PC-9 (cell line): ENCODE results near the gene PELI3. TPM values are rescaled to one million over a fixed set of nuclear protein-coding genes. Genes with fewer than 3 reads are reported as not detected.

ENCODE experiments used
- BruUV-seq: library from RNA; stranded (reverse); fragments of 400-500 nt; replicated peaks from 2 replicates; lab custom pipeline; 2021; lab: Mats Ljungman, UMichigan
- CTCF ChIA-PET: fragments of 300-600 bp; sonication (Branson Sonifier 250); formaldehyde crosslinking; loops from one replicate; lab custom pipeline; 2022; ENCODE audit warnings: antibody characterized with exemption; lab: Charles Lee
- POLR2A ChIA-PET: fragments of 300-600 bp; sonication (Branson Sonifier 250); formaldehyde crosslinking; loops from one replicate; lab custom pipeline; 2022; ENCODE audit warnings: antibody characterized with exemption; ENCODE audit not compliant: unreplicated experiment; lab: Charles Lee
- DNase-seq, 2 experiments: peaks; one replicate each; pipeline versions ENCODE4 v3.0.0 to v3.0.0-alpha.2; 2015 to 2022; ENCODE audit warnings: mixed read lengths in 1 of 2
- H2AFZ ChIP-seq: fragments of 200-600 bp; sonication (generic); 2 replicates; pipeline ENCODE4 v1.8.1; 2017; ENCODE audit warnings: antibody characterized with exemption
- H3F3A ChIP-seq: fragments of 200-600 bp; sonication (generic); 2 replicates; pipeline ENCODE4 v1.8.1; 2017; ENCODE audit warnings: antibody characterized with exemption, mild to moderate bottlenecking, low read depth; ENCODE audit not compliant: insufficient read depth
- H3K27ac ChIP-seq: fragments of 200-600 bp; sonication (generic); 2 replicates; pipeline ENCODE4 v1.6.1; 2016; ENCODE audit warnings: mixed run types
- H3K27me3 ChIP-seq: fragments of 200-600 bp; sonication (generic); 2 replicates; pipeline ENCODE4 v1.6.1; 2016; ENCODE audit warnings: low read depth, mixed run types; ENCODE audit not compliant: insufficient read depth
- H3K36me3 ChIP-seq: fragments of 200-600 bp; sonication (generic); 2 replicates; pipeline ENCODE4 v1.6.1; 2016; ENCODE audit warnings: low read depth, mixed run types
- H3K4me1 ChIP-seq: fragments of 200-600 bp; sonication (generic); replicated peaks from 2 replicates; pipeline ENCODE4 v1.6.1; 2016; ENCODE audit warnings: mixed run types; ENCODE audit not compliant: insufficient read depth
- H3K4me2 ChIP-seq: fragments of 200-600 bp; sonication (generic); 2 replicates; pipeline ENCODE4 v1.6.1; 2017; ENCODE audit warnings: mixed run types
- H3K4me3 ChIP-seq: fragments of 200-600 bp; sonication (generic); 2 replicates; pipeline ENCODE4 v1.6.1; 2016; ENCODE audit warnings: mixed run types
- H3K79me2 ChIP-seq: fragments of 200-600 bp; sonication (generic); 2 replicates; pipeline ENCODE4 v1.6.1; 2017; ENCODE audit warnings: low read depth, mixed run types
- H3K9me2 ChIP-seq: fragments of 200-600 bp; sonication (generic); 2 replicates; pipeline ENCODE4 v1.8.1; 2017; ENCODE audit warnings: mild to moderate bottlenecking; ENCODE audit not compliant: insufficient read depth
- H3K9me3 ChIP-seq: fragments of 200-600 bp; sonication (generic); 2 replicates; pipeline ENCODE4 v1.8.1; 2016; ENCODE audit warnings: low read depth; ENCODE audit not compliant: insufficient read depth
- H4K20me1 ChIP-seq: fragments of 200-600 bp; sonication (generic); 2 replicates; pipeline ENCODE4 v1.8.1; 2017; ENCODE audit not compliant: insufficient read depth
- EZH2 ChIP-seq: fragments of 200-600 bp; sonication (generic); IDR thresholded peaks from 2 replicates; pipeline ENCODE4 v1.8.0; 2017; ENCODE audit warnings: antibody characterized with exemption, low read depth
- intact Hi-C: fragments of 100-400 bp; cut with micrococcal nuclease; formaldehyde crosslinking; loops from one replicate; pipeline ENCODE4 v1.10.0; 2022; ENCODE audit not compliant: unreplicated experiment
- total RNA-seq: library from RNA; stranded (reverse); gene quantifications from 2 replicates; pipeline ENCODE4 v1.2.3, GENCODE V29; 2021
- TF ChIP-seq, protein P1 (sequence below): fragments of 200-600 bp; sonication (generic); conservative IDR thresholded peaks from 2 replicates; pipeline ENCODE4 v1.6.1; 2017; ENCODE audit warnings: mixed run types, antibody characterized with exemption, mild to moderate bottlenecking, moderate library complexity

Gene PELI3
- total RNA-seq, 1 experiment from 2014 or later, result 14.0 TPM

DNA sequence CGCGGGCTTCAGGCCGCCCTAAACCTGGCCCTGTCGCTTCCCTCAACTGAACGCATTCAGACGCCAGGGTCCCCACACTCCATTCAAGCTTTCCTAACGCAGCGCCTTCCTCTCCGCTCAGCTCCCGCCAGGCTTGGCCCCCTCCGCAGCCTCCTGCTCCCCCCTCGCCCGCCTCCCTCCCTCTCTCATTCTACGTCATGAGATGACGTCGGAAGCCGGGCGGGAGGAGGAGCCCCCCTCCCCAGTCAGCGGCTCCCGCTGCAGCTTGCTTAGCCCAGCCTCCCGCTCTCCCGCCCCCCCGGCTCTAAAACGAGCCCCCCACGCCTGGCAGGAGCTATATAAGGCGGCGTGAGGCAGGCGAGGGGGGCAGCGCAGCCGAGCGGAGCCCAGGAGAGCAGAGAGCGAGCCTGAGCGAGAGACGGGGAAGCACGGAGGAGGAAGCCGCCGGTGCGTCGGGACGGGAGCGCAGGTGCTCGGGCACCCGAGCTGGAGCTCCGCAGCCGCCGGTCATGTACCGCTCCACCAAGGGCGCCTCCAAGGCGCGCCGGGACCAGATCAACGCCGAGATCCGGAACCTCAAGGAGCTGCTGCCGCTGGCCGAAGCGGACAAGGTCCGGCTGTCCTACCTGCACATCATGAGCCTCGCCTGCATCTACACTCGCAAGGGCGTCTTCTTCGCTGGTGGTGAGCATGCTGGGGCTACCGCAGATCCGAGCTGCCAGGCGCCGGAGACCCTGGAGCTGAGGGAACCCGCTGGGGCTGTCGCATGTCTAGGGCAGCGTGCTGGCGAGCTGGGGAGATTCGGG, 45.8 kb upstream of the PELI3 start, which contains the start of gene NPAS4:
Gene NPAS4, plus strand, starts transcription at position 365 of the 806 bp plus-strand sequence. Its CDS starts 145 bp downstream, at position 510.
- H2AFZ ChIP-seq, result no peak within 1 kb of the TSS
- TF ChIP-seq EZH2, result no peak
- TF ChIP-seq, protein P1, sequence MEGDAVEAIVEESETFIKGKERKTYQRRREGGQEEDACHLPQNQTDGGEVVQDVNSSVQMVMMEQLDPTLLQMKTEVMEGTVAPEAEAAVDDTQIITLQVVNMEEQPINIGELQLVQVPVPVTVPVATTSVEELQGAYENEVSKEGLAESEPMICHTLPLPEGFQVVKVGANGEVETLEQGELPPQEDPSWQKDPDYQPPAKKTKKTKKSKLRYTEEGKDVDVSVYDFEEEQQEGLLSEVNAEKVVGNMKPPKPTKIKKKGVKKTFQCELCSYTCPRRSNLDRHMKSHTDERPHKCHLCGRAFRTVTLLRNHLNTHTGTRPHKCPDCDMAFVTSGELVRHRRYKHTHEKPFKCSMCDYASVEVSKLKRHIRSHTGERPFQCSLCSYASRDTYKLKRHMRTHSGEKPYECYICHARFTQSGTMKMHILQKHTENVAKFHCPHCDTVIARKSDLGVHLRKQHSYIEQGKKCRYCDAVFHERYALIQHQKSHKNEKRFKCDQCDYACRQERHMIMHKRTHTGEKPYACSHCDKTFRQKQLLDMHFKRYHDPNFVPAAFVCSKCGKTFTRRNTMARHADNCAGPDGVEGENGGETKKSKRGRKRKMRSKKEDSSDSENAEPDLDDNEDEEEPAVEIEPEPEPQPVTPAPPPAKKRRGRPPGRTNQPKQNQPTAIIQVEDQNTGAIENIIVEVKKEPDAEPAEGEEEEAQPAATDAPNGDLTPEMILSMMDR, result no peak
- DNase-seq, result no peak
- H3K9me3 ChIP-seq, result no peaks in the 10 kb centered on the region
- no peak within 1 kb of the TSS for H3K4me2 ChIP-seq
- peaks cover 8% of the 10 kb centered on the region for H3F3A ChIP-seq
- BruUV-seq, result no TSS peak
- no peaks in the 10 kb centered on the region for H3K36me3 ChIP-seq
- H3K4me1 ChIP-seq, result no peaks in the 10 kb centered on the region
- ChIA-PET CTCF (interaction anchor here (0.6 to 1.1 kb wide), 7 partner anchors 14 to 258 kb away, joined by 3 to 8 read pairs (median 4); partner anchors contain the start of genes MRPL11, PELI3 and RBM14), POLR2A (interaction anchor here (0.6 to 1.1 kb wide), 4 partner anchors 59 to 503 kb away, joined by 3 to 7 read pairs (median 4); partner anchors contain the start of genes DPP3 and YIF1A)
- H3K9me2 ChIP-seq, result no peaks in the 10 kb centered on the region
- peaks cover 51% of the 10 kb centered on the region for H3K27me3 ChIP-seq
- no peak within 1 kb of the TSS for H3K4me3 ChIP-seq
- no peak within 1 kb of the TSS for H3K27ac ChIP-seq
- intact Hi-C loops, result no loop called here
- no peaks in the 10 kb centered on the region for H3K79me2 ChIP-seq
- peaks cover 5% of the 10 kb centered on the region for H4K20me1 ChIP-seq

DNA sequence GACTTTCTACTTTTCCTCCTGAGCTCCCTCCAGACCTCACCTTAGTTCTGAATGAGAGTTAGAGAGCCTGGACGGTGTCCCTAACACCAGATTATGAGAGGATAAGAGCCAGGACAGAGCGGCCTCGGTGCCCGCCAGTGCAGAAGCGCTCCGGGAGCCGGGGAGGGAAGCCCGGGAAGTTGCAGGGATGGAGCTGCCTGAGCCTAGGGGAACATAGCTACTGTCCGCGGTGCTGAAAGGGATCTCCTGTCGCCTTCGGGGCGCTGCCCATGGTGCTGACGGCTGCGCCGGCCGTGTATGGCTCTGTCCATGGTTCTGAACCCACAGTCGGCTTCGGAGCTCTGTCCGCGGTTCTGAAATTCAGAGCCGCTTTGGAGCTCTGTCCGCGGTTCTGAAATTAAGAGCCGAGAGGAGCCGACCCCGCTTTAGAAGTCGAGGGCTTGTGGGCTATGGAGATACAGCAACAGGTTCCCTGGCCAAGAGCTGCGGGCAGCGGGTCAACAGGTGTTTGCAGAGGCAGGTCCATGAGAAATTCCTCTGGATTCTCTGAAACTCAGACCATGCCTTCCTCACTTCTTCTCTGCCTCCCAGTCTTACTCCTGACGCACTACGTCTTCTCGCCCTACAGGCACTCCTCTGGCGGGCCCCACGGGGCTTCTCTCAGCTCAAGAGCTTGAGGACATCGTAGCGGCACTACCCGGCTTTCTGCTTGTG, 45.1 kb upstream of the PELI3 start:
- Histone ChIP-seq H3K4me2 (no peak overlapping the region), H3K79me2 (no peaks in the 10 kb centered on the region), H3K36me3 (no peaks in the 10 kb centered on the region), H3K4me1 (no peaks in the 10 kb centered on the region), H4K20me1 (peaks cover 5% of the 10 kb centered on the region; the same call in 1 of the 2 replicates), H3F3A (peaks cover 8% of the 10 kb centered on the region), H3K9me3 (no peaks in the 10 kb centered on the region), H3K4me3 (no peak overlapping the region), H3K27ac (no peak overlapping the region), H3K27me3 (peaks cover 43% of the 10 kb centered on the region), H2AFZ (no peak overlapping the region), H3K9me2 (no peaks in the 10 kb centered on the region)
- ChIA-PET CTCF (interaction anchor here (0.6 to 1.1 kb wide), 8 partner anchors 15 to 673 kb away, joined by 3 to 8 read pairs (median 5); partner anchors contain the start of genes MRPL11 and PELI3), POLR2A (interaction anchor here (0.6 to 1.1 kb wide), 6 partner anchors 45 to 502 kb away, joined by 3 to 7 read pairs (median 4); partner anchors contain the start of genes DPP3, PELI3 and YIF1A)
- DNase-seq, result peak; percentile 74 to 91
- TF ChIP-seq, protein P1, result no peak
- no peak for TF ChIP-seq EZH2
- no TSS peak for BruUV-seq
- intact Hi-C loops, result no loop called here

DNA sequence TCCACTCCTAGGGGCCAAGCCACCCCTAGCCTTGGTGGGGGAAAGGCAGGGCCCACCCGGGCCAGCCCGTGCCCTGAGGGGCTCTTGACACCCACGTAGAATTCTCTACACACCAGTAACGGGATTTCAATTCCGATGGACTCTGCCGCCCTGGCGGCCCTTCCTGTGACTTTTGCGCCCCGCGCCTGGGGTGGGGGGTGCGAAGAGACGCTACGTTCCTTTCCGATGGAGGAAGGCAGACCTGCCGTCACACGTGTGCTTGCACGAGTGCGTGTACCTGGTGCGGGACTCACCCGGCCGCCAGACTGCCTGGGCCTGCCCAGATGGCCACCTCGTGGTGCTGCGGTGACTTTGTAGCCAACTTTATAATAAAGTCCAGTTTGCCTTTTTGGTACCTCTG, 40.4 kb upstream of the PELI3 start:
- H3K4me3 ChIP-seq, result no peak overlapping the region

More for the DNA sequence above, 40.4 kb upstream of the PELI3 start:
- no TSS peak for BruUV-seq
- Histone ChIP-seq H3K36me3 (no peaks in the 10 kb centered on the region), H3K27me3 (peaks cover 28% of the 10 kb centered on the region; the same call in 1 of the 2 replicates), H3K9me2 (no peaks in the 10 kb centered on the region), H4K20me1 (no peaks in the 10 kb centered on the region), H3K27ac (no peak overlapping the region), H3K4me2 (no peak overlapping the region), H3K79me2 (no peaks in the 10 kb centered on the region), H3K9me3 (no peaks in the 10 kb centered on the region), H3K4me1 (no peaks in the 10 kb centered on the region), H3F3A (peaks cover 5% of the 10 kb centered on the region), H2AFZ (no peak overlapping the region)
- DNase-seq, result no peak
- POLR2A ChIA-PET, result no interaction called here
- TF ChIP-seq EZH2, result no peak
- TF ChIP-seq, protein P1, result no peak
- CTCF ChIA-PET, result no interaction called here
- intact Hi-C loops, result no loop called here
